ENCODE results near the gene TRMT10A.
A peak's percentile ranks its signal among the peaks of the same experiment; 100 is the strongest.

Gene TRMT10A

DNA sequence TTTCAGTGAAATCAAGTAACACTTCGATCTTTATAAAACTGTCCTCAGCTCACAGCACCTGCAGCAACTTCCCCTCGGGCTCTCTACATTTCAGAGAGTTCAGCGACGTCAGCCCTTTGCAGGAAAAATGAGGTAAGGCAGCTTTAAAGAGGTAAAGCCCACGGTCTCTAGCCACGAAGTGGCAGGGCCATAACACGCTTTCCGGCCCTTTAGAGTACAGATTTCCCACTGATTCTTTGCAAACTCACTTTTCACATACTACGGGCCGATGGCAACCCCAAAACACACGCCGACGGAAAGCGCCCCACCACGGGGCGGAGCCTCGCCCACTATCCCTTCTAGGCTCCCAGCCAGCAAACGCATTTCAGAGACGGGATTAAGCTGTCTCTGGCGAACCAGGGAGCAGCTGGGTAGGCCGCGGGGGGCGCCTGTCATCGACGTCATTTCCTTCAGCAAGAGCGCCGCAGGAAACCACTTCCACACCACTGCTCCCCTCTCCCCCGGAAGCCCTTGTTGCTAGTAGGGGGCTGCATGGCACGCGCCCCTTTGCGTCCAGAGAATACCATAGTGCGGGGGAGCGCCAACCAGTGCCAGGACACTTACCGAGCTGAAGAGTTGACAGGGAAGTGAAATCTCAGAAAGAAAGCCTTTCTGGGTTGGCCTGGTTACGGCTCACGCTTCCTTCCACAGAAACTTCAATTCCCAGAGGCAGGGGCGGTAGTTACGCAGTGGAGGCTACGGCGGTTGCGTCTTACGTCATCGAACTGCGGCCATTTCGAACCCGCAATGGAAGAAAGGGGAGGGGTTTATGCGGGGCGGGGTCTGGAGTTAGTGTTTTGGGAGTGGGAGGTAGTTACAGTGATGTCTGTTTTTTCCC lies at the start of gene TRMT10A:
TSS of gene TRMT10A (minus strand) at position 730 of the 877 bp plus-strand sequence. CDS start 4,701 bp downstream, outside the sequence.
- DNase-seq (ENCODE audit: low read depth in 2 of 2, low spot score in 1 of 2), result peak; percentile 91 to 96

GRCh38 chr4:99612704-99613103 lies 48.9 kb upstream of the TRMT10A start:
- no peak for DNase-seq (ENCODE audit: low read depth in 2 of 2, low spot score in 1 of 2)

- no peak for DNase-seq (ENCODE audit: low read depth in 2 of 2, low spot score in 1 of 2)
Measured at GRCh38 chr4:99612281-99612680, 48.4 kb upstream of the TRMT10A start.

GRCh38 chr4:99610605-99611175 lies 46.9 kb upstream of the TRMT10A start:
- DNase-seq (ENCODE audit: low read depth in 2 of 2, low spot score in 1 of 2), result no peak

DNA sequence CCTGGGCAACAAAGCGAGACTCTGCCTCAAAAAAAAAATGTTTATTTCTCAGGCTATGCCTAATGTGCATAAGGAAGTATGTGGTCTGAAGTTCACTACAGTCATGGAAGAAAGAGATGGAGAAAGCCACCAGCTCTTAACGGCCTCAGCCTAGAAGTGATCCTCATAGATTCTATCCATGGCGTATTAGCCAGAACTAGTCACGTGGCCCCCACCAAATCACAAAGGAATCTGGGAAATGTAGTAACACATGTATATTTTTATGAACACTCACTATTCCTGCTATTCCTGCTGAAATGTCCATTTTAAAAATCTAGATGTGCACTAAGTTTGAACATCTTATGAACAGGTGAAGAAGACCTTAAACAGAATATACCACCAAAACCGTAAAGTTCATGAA lies 44.6 kb upstream of the TRMT10A start:
- DNase-seq (ENCODE audit: low read depth in 2 of 2, low spot score in 1 of 2), result no peak

DNA sequence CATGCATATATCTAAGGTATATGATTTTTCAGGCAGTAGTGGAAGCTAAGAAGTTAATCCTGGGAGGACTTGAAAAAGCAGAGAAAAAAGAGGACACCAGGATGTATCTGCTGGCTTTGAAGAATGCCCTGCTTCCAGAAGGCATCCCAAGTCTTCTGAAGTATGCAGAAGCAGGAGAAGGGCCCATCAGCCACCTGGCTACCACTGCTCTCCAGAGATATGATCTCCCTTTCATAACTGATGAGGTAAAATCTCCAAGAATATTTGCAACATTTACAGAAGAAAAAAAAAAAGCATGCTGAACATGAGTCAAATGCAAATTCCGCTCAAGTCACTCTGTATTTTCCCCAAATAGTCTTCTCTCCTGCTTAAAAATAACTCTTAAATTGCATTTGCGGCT lies 42.9 kb upstream of the TRMT10A start:
- no peak for DNase-seq (ENCODE audit: low read depth in 2 of 2, low spot score in 1 of 2)

GRCh38 chr4:99594818-99595217 lies 31.0 kb upstream of the TRMT10A start:
- no peak for DNase-seq (ENCODE audit: low read depth in 2 of 2, low spot score in 1 of 2)

- DNase-seq (ENCODE audit: low read depth in 2 of 2, low spot score in 1 of 2), result no peak
Measured at GRCh38 chr4:99593781-99594641, 30.2 kb upstream of the TRMT10A start.

DNA sequence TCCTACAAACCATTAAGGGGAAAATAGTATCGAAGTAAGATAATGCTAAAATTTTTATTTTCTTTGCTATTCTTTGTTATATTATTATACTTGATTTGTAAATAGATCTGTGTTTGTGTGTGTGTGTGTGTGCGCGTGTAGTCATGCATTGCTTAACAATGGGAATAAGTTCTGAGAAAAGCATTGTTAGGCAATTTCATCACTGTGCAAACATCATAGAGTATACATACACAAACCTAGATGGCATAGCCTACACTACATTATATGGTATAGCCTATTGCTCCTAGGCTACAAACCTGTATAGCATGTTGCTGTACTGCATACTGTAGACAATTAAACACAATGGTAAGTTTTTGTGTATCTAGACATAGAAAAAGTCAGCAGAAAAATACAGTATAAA lies 27.9 kb upstream of the TRMT10A start:
- no peak for DNase-seq (ENCODE audit: low read depth in 2 of 2, low spot score in 1 of 2)

DNA sequence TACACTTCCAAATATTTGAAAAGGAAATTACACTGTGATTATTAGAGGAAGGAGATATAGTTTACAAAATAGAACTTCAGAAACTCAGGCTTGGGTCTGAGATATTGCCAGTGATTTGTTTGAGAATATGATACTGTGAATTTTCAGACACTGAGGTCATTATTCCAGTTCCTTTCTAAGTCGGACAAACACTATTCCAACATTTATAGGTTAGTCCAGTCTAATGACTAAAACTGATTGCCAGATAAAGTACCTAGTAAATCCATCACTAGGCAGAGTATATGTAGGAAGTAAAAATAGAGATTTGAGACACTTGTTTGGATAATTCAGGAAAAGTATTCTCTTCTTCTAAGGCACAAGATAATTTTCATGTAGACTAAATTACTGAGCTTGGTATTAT lies 24.0 kb upstream of the TRMT10A start:
- DNase-seq (ENCODE audit: low read depth in 2 of 2, low spot score in 1 of 2), result no peak

DNA sequence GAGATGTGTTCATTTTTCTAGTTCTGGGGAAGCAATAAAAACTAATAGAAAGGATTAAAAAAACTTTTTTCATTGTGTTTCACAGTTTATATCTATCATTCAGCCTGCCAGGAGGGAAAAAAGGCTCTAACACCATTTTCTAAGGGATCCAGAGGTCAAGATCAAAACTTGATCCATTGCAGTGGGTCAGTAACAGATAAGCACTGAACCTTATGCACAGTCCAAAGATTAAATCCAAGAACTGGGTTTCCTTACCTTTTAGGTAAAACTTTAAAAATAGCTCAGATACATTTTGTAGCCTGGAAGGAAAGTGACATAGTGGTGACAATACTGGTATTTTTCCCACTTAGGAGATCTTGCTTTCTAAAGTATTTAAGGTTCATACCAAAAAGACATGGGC lies 23.5 kb upstream of the TRMT10A start:
- no peak for DNase-seq (ENCODE audit: low read depth in 2 of 2, low spot score in 1 of 2)

DNA sequence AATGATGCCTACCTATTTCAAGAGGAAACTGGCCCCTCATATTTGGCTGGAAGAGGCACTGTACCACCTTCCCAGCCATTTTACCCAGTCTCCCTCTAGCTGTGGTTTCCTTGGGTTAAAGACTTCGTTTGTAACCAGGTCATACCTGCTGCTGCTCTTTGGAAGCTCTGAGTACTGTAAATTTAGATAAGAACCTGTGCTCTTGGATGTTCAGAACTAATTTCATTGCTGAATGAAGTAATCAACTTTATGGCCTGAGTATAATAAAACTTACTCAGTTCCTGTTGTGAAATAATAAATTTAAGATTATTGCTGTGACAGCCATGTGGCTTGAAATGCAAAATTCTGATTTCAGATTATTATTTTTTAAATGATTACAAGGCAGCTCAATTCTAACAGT lies 23.0 kb upstream of the TRMT10A start:
- no peak for DNase-seq (ENCODE audit: low read depth in 2 of 2, low spot score in 1 of 2)

- no peak for DNase-seq (ENCODE audit: low read depth in 2 of 2, low spot score in 1 of 2)
Measured at GRCh38 chr4:99586322-99586721, 22.5 kb upstream of the TRMT10A start.

DNA sequence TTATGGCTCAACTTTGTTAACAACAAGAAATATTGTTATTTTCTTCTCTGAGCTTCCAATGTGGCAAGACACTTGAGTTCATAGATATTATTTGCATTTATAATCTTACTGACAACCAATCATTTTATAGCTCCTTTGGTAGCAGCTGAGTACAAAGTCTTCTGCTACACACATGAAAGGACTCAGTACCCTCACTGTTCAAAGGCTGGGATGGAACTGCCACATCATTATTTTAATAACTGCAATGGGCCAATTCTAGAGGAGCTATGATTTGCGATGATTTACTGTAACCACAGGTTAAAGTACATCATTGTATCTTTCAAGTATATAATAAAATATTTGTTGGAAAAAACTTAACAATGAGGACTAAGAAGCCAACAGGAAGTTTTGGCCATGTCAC lies 21.7 kb upstream of the TRMT10A start:
- DNase-seq (ENCODE audit: low read depth in 2 of 2, low spot score in 1 of 2), result no peak

DNA sequence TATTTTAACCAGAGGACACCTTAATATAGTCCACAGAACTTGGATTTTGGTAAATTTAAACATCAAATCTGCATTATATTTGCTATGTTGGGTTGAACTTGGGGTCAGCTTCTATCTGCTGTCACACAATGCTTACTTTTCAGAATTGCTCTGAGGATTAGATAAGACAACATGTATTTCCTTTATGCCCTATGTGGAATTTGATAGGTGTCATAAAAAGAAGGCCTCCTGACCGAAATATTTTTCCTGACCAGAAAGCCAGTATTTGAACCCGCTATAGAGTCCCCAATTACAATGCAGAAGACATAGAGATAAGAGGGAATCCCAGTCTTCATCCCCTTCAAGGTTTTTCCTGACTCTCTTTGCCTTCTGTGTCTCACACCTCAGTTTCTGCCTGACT lies 14.9 kb upstream of the TRMT10A start:
- DNase-seq (ENCODE audit: low read depth in 2 of 2, low spot score in 1 of 2), result no peak

DNA sequence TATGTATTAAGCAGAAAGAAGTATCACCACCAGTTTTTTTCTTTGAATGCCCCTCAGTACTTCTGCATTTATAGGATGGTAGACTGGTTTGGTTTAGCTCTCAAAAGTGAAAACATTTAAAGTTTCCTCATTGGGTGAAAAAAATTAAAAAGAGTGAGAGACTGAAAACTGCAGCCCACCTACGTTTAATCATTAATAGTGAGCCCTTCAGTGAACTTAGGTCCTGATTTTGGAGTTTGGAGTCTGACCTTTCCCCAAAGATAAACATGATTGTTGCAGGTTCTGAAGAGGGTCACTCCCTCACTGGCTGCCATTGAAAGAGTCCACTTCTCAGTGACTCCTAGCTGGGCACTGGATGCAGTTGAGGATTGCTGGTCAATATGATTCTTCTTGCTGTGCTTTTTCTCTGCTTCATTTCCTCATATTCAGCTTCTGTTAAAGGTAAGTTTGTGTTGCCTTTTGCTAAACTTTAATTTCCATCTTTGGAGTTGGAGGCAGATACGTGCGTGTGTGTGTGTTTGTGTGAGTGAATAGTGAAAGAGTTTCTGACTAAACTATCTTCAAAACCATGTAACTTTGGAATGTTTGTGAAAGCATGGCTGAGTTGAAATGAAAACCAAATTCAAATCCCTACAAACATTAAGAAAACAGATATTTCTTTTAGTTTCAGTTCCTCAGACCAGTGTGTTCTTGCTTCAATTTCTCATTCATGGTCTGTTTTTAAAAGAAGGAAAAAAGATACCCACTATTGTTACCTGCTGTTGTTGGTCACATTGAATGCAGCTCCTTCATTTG lies 10.9 kb upstream of the TRMT10A start, which contains the start of gene MTTP:
TSS of gene MTTP (plus strand) at position 295 of the 795 bp plus-strand sequence. CDS start at position 381, 86 bp downstream.
- no peak for DNase-seq (ENCODE audit: low read depth in 2 of 2, low spot score in 1 of 2)

- no peak for DNase-seq (ENCODE audit: low read depth in 2 of 2, low spot score in 1 of 2)
Measured at GRCh38 chr4:99573735-99574368, 10.0 kb upstream of the TRMT10A start.

DNA sequence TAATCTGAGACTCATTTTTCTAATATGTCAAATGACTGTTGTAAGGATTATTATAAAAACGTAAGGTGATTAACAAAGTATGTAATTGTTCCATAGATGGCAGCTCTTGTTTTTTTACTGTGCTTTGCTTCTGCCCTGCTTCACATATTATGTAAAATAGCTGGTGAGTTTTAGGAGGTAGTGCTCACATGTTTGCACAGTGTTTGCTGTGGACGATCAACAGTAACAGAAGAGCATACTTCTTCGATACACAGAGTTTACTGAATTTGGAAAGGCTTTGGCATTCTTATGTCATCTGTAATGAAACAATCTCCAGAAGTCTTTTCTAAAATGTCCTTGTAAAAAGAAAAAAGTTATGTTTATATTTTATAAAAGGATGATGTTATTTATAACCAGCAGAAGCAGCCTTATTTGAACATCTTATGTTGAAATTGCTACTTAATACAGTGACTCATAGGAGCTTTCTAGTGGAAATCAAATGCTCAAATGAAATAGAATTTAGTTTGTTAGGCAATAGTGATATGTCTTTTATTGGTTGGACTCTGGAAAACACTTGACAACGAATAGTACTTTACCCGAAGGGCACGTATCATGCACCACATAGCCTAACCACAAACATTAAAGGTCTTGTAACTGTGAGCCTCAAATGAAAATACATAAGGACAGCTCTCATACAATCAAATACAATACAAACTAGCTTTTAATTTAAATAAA lies 8.8 kb upstream of the TRMT10A start:
- DNase-seq (ENCODE audit: low read depth in 2 of 2, low spot score in 1 of 2), result no peak

- no peak for DNase-seq (ENCODE audit: low read depth in 2 of 2, low spot score in 1 of 2)
Measured at GRCh38 chr4:99571883-99572282, 8.0 kb upstream of the TRMT10A start.

- no peak for DNase-seq (ENCODE audit: low read depth in 2 of 2, low spot score in 1 of 2)
Measured at GRCh38 chr4:99564921-99565320, 1.1 kb upstream of the TRMT10A start.

Data from stimulated activated CD8-positive, alpha-beta memory T cell treated with anti-CD3 and anti-CD28 coated beads, Interleukin-4, amount 100 ng/mL, for 4 hours (primary cell).